Kidney epithelial cell (primary cell): ENCODE measurements around the gene ZNF74. TPM values are rescaled to one million over a fixed set of nuclear protein-coding genes. Genes with fewer than 3 reads are reported as not detected.

ENCODE experiments used
- DNase-seq: peaks from one replicate; pipeline ENCODE4 v3.0.0-alpha.2; 2010; ENCODE audit warnings: low read depth
- H3K27me3 ChIP-seq: 2 replicates; pipeline ENCODE4 v1.6.0; 2011; ENCODE audit warnings: low read length; ENCODE audit not compliant: control insufficient read depth, insufficient read depth
- H3K36me3 ChIP-seq: 2 replicates; pipeline ENCODE4 v1.5.1; 2011; ENCODE audit warnings: low read length; ENCODE audit not compliant: control insufficient read depth, insufficient read depth
- H3K4me3 ChIP-seq: 2 replicates; pipeline ENCODE4 v1.5.1; 2011; ENCODE audit warnings: low read depth, mild to moderate bottlenecking, control low read depth, low read length
- total RNA-seq: library from RNA; depleted of rRNA; stranded (reverse); fragments of >200 nt; gene quantifications from 2 replicates; pipeline ENCODE4 v1.2.3, GENCODE V29; 2015
- TF ChIP-seq, protein P1 (sequence below): IDR thresholded peaks from 2 replicates; pipeline ENCODE4 v1.5.1; 2011; ENCODE audit warnings: mild to moderate bottlenecking, moderate library complexity, low read length, control low read depth, inconsistent platforms; ENCODE audit not compliant: insufficient read depth, poor library complexity, severe bottlenecking

ZNF74 gene
- total RNA-seq, 1 donor from 2014 or later: 23.5 TPM

DNA sequence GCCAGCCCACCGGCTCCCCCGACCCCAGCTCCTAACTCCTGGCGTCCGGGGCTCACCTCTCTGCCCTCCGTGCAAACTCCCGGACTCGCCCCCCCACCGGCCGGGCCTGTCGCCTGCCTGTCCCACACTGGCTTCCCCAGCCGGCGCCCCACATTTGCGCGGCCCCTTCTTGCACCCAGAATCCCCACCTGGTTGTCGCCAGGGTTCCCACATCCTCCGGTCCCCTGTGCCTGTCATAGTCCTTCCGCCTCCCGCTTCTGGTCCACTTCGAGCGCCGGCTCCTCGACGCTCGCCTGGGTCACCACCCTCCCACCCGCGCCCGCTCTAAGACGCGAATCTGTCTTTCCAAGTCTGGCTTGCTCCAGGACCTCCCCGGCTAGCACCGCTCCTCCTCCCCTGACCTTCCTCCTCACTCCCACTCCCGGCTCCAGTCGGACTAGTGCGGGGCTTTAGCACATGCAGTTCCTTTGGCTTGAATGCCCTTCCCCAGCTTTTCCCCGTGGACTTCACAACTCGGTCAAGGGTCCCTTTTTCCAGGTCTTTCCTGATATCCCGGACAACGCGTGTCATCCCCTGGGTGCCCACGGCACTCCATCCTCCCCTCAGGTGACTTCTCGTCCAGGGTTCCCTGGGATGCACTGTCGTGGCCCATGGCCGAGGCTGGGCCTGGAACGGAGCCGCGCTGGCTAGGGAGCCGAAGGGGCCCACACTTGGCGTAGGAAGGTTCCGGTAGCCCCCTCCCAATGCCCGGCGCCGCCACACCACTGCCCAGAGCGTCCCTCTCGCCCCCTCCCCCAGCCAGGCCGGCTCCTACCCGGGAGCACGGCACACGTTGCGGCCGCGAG lies 43.0 kb downstream of the ZNF74 start:
- TF ChIP-seq, protein P1, sequence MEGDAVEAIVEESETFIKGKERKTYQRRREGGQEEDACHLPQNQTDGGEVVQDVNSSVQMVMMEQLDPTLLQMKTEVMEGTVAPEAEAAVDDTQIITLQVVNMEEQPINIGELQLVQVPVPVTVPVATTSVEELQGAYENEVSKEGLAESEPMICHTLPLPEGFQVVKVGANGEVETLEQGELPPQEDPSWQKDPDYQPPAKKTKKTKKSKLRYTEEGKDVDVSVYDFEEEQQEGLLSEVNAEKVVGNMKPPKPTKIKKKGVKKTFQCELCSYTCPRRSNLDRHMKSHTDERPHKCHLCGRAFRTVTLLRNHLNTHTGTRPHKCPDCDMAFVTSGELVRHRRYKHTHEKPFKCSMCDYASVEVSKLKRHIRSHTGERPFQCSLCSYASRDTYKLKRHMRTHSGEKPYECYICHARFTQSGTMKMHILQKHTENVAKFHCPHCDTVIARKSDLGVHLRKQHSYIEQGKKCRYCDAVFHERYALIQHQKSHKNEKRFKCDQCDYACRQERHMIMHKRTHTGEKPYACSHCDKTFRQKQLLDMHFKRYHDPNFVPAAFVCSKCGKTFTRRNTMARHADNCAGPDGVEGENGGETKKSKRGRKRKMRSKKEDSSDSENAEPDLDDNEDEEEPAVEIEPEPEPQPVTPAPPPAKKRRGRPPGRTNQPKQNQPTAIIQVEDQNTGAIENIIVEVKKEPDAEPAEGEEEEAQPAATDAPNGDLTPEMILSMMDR: no peak
- DNase-seq: no peak
- Histone ChIP-seq H3K4me3 (peak overlapping the region; percentile 65), H3K27me3 (peaks cover 7% of the 10 kb centered on the region), H3K36me3 (no peaks in the 10 kb centered on the region)

DNA sequence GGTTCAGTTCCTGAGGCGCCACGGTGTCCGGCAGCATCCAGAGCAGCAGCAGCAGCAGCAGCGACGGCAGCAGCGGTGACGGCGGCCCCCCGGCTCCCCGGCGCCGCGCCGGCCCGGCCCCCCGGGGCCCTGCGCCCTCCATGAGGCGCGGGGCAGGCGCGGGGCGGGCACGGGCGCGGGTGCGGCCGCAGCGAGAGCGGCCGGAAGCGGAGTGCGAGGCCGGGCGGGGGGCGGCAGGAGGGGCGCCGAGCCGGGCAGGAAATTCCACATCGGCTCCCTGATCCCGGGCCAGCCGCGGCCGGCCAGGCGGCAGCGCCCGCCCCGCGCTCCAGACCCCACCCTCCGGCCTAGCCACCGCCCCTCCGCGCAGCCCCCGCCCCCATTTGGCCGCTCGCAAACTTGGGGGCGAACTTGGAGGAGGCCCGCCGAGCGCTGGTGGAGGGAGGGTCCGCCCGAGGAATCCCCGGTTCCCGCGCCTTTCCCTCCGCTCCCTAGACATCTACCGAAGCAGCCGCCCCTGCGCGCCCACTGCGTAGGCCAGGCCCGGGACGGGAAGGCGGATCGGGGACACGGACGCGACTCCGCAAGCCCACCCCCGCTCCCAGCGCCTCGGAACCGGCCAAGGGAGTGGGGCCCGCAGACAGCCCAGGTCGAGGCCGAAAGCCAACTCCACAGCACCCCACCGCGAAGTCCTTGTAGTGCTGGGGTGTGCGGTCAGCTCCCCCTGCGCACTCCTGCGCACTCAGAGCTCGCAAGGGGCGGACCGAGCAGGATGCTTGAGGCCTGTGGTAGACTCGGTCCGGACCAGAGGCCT lies 43.9 kb downstream of the ZNF74 start, which contains the start of gene SCARF2:
SCARF2 (minus strand) TSS at position 213 of the 814 bp plus-strand sequence; CDS start at position 142, 71 bp downstream.
- H3K27me3 ChIP-seq: peaks cover 7% of the 10 kb centered on the region
- no peak for DNase-seq
- no peaks in the 10 kb centered on the region for H3K36me3 ChIP-seq
- TF ChIP-seq, protein P1: no peak
- peak within 1 kb of the TSS; percentile 65 for H3K4me3 ChIP-seq

- H3K36me3 ChIP-seq: no peaks in the 10 kb centered on the region
- H3K4me3 ChIP-seq: peak overlapping the region; percentile 65
- no peak for DNase-seq
- H3K27me3 ChIP-seq: peaks cover 7% of the 10 kb centered on the region
- TF ChIP-seq, protein P1: no peak
These were observed 44.4 kb downstream of the ZNF74 start for GRCh38 chr22:20438427-20438677.

DNA sequence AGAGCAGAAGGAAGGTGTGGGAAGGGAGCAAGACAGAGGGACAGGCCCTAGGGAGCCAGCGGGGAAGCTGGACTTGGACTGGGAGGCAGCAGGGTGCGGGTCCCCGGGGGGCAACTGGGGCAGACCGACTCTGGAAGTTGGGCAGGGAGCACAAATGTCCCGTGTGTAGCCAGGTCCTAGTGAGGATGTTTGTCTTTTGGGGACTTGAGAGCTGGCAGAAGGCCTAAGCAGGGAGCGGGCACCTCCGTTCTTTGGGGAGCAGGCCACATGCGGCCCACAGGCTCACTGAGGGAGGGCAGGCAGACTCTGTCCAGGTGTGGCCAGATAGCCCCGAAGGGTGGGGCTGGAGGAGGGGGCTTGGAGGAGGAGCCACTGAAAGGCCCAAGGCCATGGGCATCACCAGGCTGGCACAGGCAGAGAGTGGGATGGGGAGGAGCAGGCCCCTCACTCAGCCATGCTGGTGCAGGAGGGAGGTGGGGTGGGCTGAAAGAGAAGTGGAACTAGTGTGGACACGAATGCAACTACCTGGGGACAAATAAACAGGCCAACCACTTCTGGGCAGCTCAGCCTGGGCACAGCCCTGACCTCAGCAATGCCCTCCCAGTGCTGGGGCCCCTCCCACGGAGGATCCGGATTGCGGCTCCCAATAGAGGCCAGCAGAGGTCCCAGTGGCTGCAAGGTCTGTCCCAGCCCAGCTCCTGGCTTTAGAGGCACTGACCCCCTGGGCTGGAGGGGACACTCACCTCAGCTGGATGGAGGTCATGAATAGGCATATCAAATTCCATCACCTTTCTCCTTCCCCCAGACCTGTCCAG lies 44.9 kb downstream of the ZNF74 start:
- no peak for DNase-seq
- peaks cover 7% of the 10 kb centered on the region for H3K27me3 ChIP-seq
- TF ChIP-seq, protein P1: no peak
- H3K4me3 ChIP-seq: no peak overlapping the region
- no peaks in the 10 kb centered on the region for H3K36me3 ChIP-seq

- peaks cover 7% of the 10 kb centered on the region for H3K27me3 ChIP-seq
- H3K36me3 ChIP-seq: no peaks in the 10 kb centered on the region
- H3K4me3 ChIP-seq: no peak overlapping the region
- no peak for DNase-seq
- TF ChIP-seq, protein P1: no peak
These were observed 45.6 kb downstream of the ZNF74 start for GRCh38 chr22:20439556-20439927.
